Measurements from ENCODE around the gene SNAP47.

DNA sequence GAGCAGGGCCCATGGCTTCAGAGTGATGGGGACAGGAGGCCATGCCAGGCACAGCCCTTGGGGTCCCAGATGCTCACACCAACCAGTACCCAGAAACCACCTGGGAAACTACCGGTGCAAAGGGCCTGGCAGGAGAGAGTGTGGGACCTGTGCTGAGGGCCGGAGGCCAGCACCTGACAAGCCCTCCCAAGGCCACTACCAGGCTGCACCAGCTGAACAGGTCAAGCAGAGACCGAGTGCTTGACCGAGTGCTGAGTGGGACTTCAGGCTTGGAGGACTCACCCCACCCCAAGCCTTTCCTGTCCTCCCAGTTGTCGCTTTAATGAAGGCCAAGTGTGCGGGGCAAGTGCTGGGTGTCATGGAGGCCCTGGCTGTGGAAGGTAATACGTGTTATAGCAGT is 36.5 kb downstream of the SNAP47 start:
- TF ChIP-seq, protein P1, sequence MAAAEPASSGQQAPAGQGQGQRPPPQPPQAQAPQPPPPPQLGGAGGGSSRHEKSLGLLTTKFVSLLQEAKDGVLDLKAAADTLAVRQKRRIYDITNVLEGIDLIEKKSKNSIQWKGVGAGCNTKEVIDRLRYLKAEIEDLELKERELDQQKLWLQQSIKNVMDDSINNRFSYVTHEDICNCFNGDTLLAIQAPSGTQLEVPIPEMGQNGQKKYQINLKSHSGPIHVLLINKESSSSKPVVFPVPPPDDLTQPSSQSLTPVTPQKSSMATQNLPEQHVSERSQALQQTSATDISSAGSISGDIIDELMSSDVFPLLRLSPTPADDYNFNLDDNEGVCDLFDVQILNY (CRISPR knock-in tag; IDR thresholded peaks at IDR 0.05) = no peak
- no peak for TF ChIP-seq NFXL1 (CRISPR knock-in tag; IDR thresholded peaks at IDR 0.05)
- TF ChIP-seq EP300 (IDR thresholded peaks at IDR 0.05; ENCODE audit: low read length) = no peak
- TF ChIP-seq EZH2 (IDR thresholded peaks at IDR 0.05; ENCODE audit: borderline replicate concordance, low read depth, low read length) = no peak
- TF ChIP-seq HNRNPK (IDR thresholded peaks at IDR 0.05; ENCODE audit: low read depth, low read length, poor library complexity, severe bottlenecking) = no peak
- TF ChIP-seq ZEB2 (IDR thresholded peaks at IDR 0.05) = no peak
- TF ChIP-seq L3MBTL2 (IDR thresholded peaks at IDR 0.05) = no peak
- TF ChIP-seq ZNF217 (CRISPR knock-in tag; IDR thresholded peaks at IDR 0.05) = no peak
- no peak for TF ChIP-seq JUN (IDR thresholded peaks at IDR 0.05; ENCODE audit: borderline replicate concordance, low read depth, low read length)
- no peak for TF ChIP-seq JUN (CRISPR knock-in tag; IDR thresholded peaks at IDR 0.05; ENCODE audit: borderline replicate concordance)
- TF ChIP-seq PPARD (CRISPR knock-in tag; IDR thresholded peaks at IDR 0.05) = no peak
- TF ChIP-seq, protein P2, sequence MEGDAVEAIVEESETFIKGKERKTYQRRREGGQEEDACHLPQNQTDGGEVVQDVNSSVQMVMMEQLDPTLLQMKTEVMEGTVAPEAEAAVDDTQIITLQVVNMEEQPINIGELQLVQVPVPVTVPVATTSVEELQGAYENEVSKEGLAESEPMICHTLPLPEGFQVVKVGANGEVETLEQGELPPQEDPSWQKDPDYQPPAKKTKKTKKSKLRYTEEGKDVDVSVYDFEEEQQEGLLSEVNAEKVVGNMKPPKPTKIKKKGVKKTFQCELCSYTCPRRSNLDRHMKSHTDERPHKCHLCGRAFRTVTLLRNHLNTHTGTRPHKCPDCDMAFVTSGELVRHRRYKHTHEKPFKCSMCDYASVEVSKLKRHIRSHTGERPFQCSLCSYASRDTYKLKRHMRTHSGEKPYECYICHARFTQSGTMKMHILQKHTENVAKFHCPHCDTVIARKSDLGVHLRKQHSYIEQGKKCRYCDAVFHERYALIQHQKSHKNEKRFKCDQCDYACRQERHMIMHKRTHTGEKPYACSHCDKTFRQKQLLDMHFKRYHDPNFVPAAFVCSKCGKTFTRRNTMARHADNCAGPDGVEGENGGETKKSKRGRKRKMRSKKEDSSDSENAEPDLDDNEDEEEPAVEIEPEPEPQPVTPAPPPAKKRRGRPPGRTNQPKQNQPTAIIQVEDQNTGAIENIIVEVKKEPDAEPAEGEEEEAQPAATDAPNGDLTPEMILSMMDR (IDR thresholded peaks at IDR 0.05 in 2 of 3, conservative IDR thresholded peaks at IDR 0.05 in 1 of 3; ENCODE audit: insufficient read depth in 2 of 3, low read depth in 1 of 3, low read length in 3 of 3) = no peak
- no peak for TF ChIP-seq POLR2AphosphoS5 (IDR thresholded peaks at IDR 0.05; ENCODE audit: control insufficient read depth, insufficient read depth, low read depth, low read length)
- no peak for TF ChIP-seq SIN3B (IDR thresholded peaks at IDR 0.05; ENCODE audit: low read depth)
- TF ChIP-seq CEBPG (CRISPR knock-in tag; IDR thresholded peaks at IDR 0.05) = no peak
- TF ChIP-seq CEBPG (tag; conservative IDR thresholded peaks at IDR 0.05 in 1 of 2, IDR thresholded peaks at IDR 0.05 in 1 of 2) = no peak
